IgD-negative memory B cell (primary cell): ENCODE results near the gene CUBN. TPM values are rescaled to one million over a fixed set of nuclear protein-coding genes. Genes with fewer than 3 reads are reported as not detected.

Source experiments
- H3K27ac Mint-ChIP-seq, 3 donors: one replicate each; pipeline ENCODE4 v1.8.0; 2020 to 2022; ENCODE audit warnings: mild to moderate bottlenecking in 3 of 3, mixed read lengths in 3 of 3, moderate library complexity in 1 of 3
- H3K27me3 Mint-ChIP-seq: one replicate; pipeline ENCODE4 v1.8.0; 2021; ENCODE audit warnings: mixed read lengths
- H3K36me3 Mint-ChIP-seq: one replicate; pipeline ENCODE4 v1.8.0; 2020; ENCODE audit warnings: mild to moderate bottlenecking, mixed read lengths
- H3K4me1 Mint-ChIP-seq, 3 donors: one replicate each; pipeline ENCODE4 v1.8.0; 2020 to 2022; ENCODE audit warnings: mixed read lengths in 3 of 3, mild to moderate bottlenecking in 1 of 3
- H3K4me3 Mint-ChIP-seq, 4 donors: one replicate each; pipeline ENCODE4 v1.8.0; 2020 to 2022; ENCODE audit warnings: mild to moderate bottlenecking in 4 of 4, mixed read lengths in 4 of 4, moderate library complexity in 3 of 4
- H3K9me3 Mint-ChIP-seq, 3 donors: one replicate each; pipeline ENCODE4 v1.8.0; 2020 to 2021; ENCODE audit warnings: mixed read lengths in 3 of 3, mild to moderate bottlenecking in 1 of 3
- polyA plus RNA-seq: library from polyadenylated mRNA; unstranded; fragments of 300-500 nt; fragmentation: Illumina TruSeq; gene quantifications from one replicate; pipeline ENCODE4 v1.2.3, GENCODE V29; 2021

CUBN gene
- polyA plus RNA-seq, 1 donor from 2014 or later = not detected

DNA sequence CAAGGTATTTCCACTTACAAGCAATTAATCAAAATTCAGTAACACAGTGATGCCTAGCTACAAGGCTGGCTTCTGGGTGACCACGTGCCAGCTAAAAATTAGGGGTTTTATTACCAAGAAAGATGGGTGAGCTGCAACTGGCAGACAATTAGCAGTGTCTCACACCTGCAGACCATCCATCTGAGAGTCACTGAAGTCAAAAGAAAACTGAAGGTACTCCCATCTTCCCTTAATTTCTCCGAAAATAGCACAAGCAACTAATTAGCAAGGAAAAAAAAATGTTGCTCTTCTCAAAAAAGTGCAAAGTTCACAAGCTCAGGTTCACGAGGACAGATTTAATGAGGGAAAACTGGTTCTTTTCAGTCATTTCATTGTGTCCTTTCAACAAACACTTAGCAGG, 340.8 kb downstream of the CUBN start:
- Mint-ChIP-seq H3K9me3 (peaks cover 0 to 12% (median 3%) of the 10 kb centered on the region in 3 donors), H3K36me3 (peaks cover 6% of the 10 kb centered on the region), H3K4me3 (no peak overlapping the region), H3K27ac (peak overlapping the region in 1 of 3 donors; percentile 62), H3K27me3 (no peaks in the 10 kb centered on the region), H3K4me1 (peaks cover 12 to 19% (median 14%) of the 10 kb centered on the region in 3 donors)

GRCh38 chr10:16788125-16788524, 341.5 kb downstream of the CUBN start:
- Mint-ChIP-seq H3K9me3 (peaks cover 0 to 5% (median 3%) of the 10 kb centered on the region in 3 donors), H3K4me3 (peak overlapping the region in 1 of 4 donors; percentile 49), H3K27ac (peak overlapping the region; percentile 18 to 62 (median 45)), H3K36me3 (peaks cover 2% of the 10 kb centered on the region), H3K27me3 (no peaks in the 10 kb centered on the region), H3K4me1 (peaks cover 12 to 19% (median 14%) of the 10 kb centered on the region in 3 donors)

GRCh38 chr10:16787361-16787791, 342.2 kb downstream of the CUBN start:
- peak overlapping the region in 2 of 3 donors; percentile 18 to 71 for H3K27ac Mint-ChIP-seq
- H3K27me3 Mint-ChIP-seq = no peaks in the 10 kb centered on the region
- peaks cover 0 to 4% (median 3%) of the 10 kb centered on the region in 3 donors for H3K9me3 Mint-ChIP-seq
- H3K4me1 Mint-ChIP-seq = peaks cover 12 to 18% (median 14%) of the 10 kb centered on the region in 3 donors
- H3K4me3 Mint-ChIP-seq = no peak overlapping the region
- peaks cover 2% of the 10 kb centered on the region for H3K36me3 Mint-ChIP-seq

GRCh38 chr10:16780338-16780880, 349.2 kb downstream of the CUBN start:
- H3K36me3 Mint-ChIP-seq = peaks cover 3% of the 10 kb centered on the region
- H3K9me3 Mint-ChIP-seq = peaks cover 0 to 4% (median 0%) of the 10 kb centered on the region in 3 donors
- no peak overlapping the region for H3K4me3 Mint-ChIP-seq
- no peaks in the 10 kb centered on the region for H3K27me3 Mint-ChIP-seq
- H3K4me1 Mint-ChIP-seq = peaks cover 18 to 23% (median 21%) of the 10 kb centered on the region in 3 donors
- H3K27ac Mint-ChIP-seq = peak overlapping the region in 1 of 3 donors; percentile 71

- H3K27me3 Mint-ChIP-seq = no peaks in the 10 kb centered on the region
- H3K9me3 Mint-ChIP-seq = no peaks in the 10 kb centered on the region
- H3K36me3 Mint-ChIP-seq = peaks cover 3% of the 10 kb centered on the region
- peak overlapping the region in 2 of 3 donors; percentile 7 to 68 for H3K27ac Mint-ChIP-seq
- peaks cover 18 to 24% (median 23%) of the 10 kb centered on the region in 3 donors for H3K4me1 Mint-ChIP-seq
- H3K4me3 Mint-ChIP-seq = peak overlapping the region in 1 of 4 donors; percentile 52
Observed at GRCh38 chr10:16779384-16779915, 350.2 kb downstream of the CUBN start.

- Mint-ChIP-seq H3K4me1 (peaks cover 21 to 28% (median 23%) of the 10 kb centered on the region in 3 donors), H3K36me3 (peaks cover 3% of the 10 kb centered on the region), H3K27me3 (no peaks in the 10 kb centered on the region), H3K9me3 (no peaks in the 10 kb centered on the region), H3K4me3 (peak overlapping the region in 1 of 4 donors; percentile 53), H3K27ac (peak overlapping the region; percentile 8 to 90 (median 57))
Observed at GRCh38 chr10:16777473-16778370, 351.9 kb downstream of the CUBN start.

DNA sequence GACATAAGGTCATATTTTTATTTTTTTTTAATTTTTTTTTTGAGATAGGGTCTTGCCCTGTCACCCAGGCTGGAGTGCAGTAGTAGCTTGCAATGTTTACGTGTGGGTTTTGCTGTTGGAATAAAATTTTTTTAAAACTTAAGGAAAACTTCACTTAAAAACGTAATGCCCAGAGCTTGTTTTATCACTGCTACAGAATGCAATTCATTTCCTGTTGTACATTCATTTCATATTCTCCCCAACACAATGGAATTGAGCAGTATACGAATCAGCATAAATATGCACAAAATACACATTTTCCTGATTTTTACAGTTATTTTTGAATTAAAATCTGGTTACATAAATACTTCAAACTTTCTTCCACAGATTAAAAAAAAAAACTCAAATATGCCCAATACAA, 352.7 kb downstream of the CUBN start:
- Mint-ChIP-seq H3K4me3 (no peak overlapping the region), H3K36me3 (peaks cover 3% of the 10 kb centered on the region), H3K27me3 (no peaks in the 10 kb centered on the region), H3K9me3 (no peaks in the 10 kb centered on the region), H3K4me1 (peaks cover 21 to 28% (median 23%) of the 10 kb centered on the region in 3 donors), H3K27ac (no peak overlapping the region)

Other genes starting within 250 kb of the CUBN start
- gene TRDMT1, start 71.9 kb upstream of the CUBN start, polyA plus RNA-seq = 6.6 TPM
- 352 TPM for gene VIM, start 98.4 kb upstream of the CUBN start, polyA plus RNA-seq